Neuronal stem cell (in vitro differentiated cells): ENCODE data around the gene THOC7.

ENCODE experiments used
- DNase-seq: peaks from one replicate; pipeline ENCODE4 v3.0.0-alpha.2; 2013; ENCODE audit warnings: low spot score
- H2AFZ ChIP-seq: one replicate; pipeline ENCODE4 v1.6.1; 2013; ENCODE audit warnings: mild to moderate bottlenecking, low read length, inconsistent platforms
- H2AK5ac ChIP-seq: 2 replicates; pipeline ENCODE4 v1.6.1; 2013; ENCODE audit warnings: low read depth, mild to moderate bottlenecking, inconsistent platforms, low read length, moderate library complexity, mixed read lengths
- H2BK120ac ChIP-seq: 2 replicates; pipeline ENCODE4 v1.6.1; 2013; ENCODE audit warnings: low read depth, mild to moderate bottlenecking, inconsistent platforms, low read length, moderate library complexity, mixed read lengths
- H2BK12ac ChIP-seq: one replicate; pipeline ENCODE4 v1.6.1; 2013; ENCODE audit warnings: low read length, inconsistent platforms
- H2BK15ac ChIP-seq: 2 replicates; pipeline ENCODE4 v1.6.1; 2013; ENCODE audit warnings: mild to moderate bottlenecking, low read length, inconsistent platforms, mixed read lengths
- H2BK5ac ChIP-seq: one replicate; pipeline ENCODE4 v1.6.1; 2013; ENCODE audit warnings: inconsistent platforms, mild to moderate bottlenecking, low read length, moderate library complexity
- H3K14ac ChIP-seq: one replicate; pipeline ENCODE4 v1.6.1; 2013; ENCODE audit warnings: low read length, inconsistent platforms
- H3K18ac ChIP-seq: 2 replicates; pipeline ENCODE4 v1.6.1; 2013; ENCODE audit warnings: low read length, inconsistent platforms
- H3K23ac ChIP-seq: 2 replicates; pipeline ENCODE4 v1.6.1; 2013; ENCODE audit warnings: low read depth, mild to moderate bottlenecking, mixed read lengths, low read length, inconsistent platforms; ENCODE audit not compliant: poor library complexity
- H3K27ac ChIP-seq: replicated peaks from 3 replicates; pipeline ENCODE4 v1.5.1; 2013; ENCODE audit warnings: low read length, inconsistent platforms
- H3K27me3 ChIP-seq, 3 experiments: 2 replicates each; pipeline ENCODE4 v1.6.1; 2013; ENCODE audit warnings: low read length in 3 of 3, mild to moderate bottlenecking in 2 of 3, inconsistent platforms in 1 of 3, low read depth in 1 of 3, mixed read lengths in 1 of 3, moderate library complexity in 1 of 3; ENCODE audit not compliant: control insufficient read depth in 3 of 3, insufficient read depth in 3 of 3
- H3K36me3 ChIP-seq, 2 donors: replicated peaks in 1 of 2; 2 replicates each; pipeline ENCODE4 v1.6.1; 2013; ENCODE audit warnings: low read length in 2 of 2; ENCODE audit not compliant: control insufficient read depth in 2 of 2, insufficient read depth in 2 of 2
- H3K4ac ChIP-seq: 2 replicates; pipeline ENCODE4 v1.6.1; 2013; ENCODE audit warnings: inconsistent platforms, mild to moderate bottlenecking, low read length, moderate library complexity
- H3K4me1 ChIP-seq, 2 donors: 1 replicate in 1 of 2; 2 replicates in 1 of 2; pipeline ENCODE4 v1.6.1; 2013; ENCODE audit warnings: low read length in 2 of 2, low read depth in 1 of 2; ENCODE audit not compliant: control insufficient read depth in 2 of 2, insufficient read depth in 1 of 2
- H3K4me2 ChIP-seq: one replicate; pipeline ENCODE4 v1.6.1; 2013; ENCODE audit warnings: mild to moderate bottlenecking, low read length, inconsistent platforms; ENCODE audit not compliant: insufficient read depth, poor library complexity, severe bottlenecking
- H3K4me3 ChIP-seq, 2 donors: 2 replicates each; pipeline ENCODE4 v1.5.1; 2013; ENCODE audit warnings: low read length in 2 of 2, mild to moderate bottlenecking in 2 of 2, inconsistent platforms in 1 of 2, moderate library complexity in 1 of 2
- H3K79me1 ChIP-seq: one replicate; pipeline ENCODE4 v1.6.1; 2013; ENCODE audit warnings: low read depth, mild to moderate bottlenecking, inconsistent platforms, low read length, moderate library complexity
- H3K9ac ChIP-seq: one replicate; pipeline ENCODE4 v1.6.1; 2013; ENCODE audit warnings: mild to moderate bottlenecking, low read depth, low read length, inconsistent platforms; ENCODE audit not compliant: poor library complexity
- H3K9me3 ChIP-seq, 2 donors: replicated peaks in 1 of 2; 2 replicates each; pipeline versions ENCODE3 to v1.6.1; 2013; ENCODE audit warnings: low read length in 2 of 2, mild to moderate bottlenecking in 2 of 2, inconsistent platforms in 1 of 2, low read depth in 1 of 2, mixed read lengths in 1 of 2, moderate library complexity in 1 of 2; ENCODE audit not compliant: control insufficient read depth in 2 of 2, insufficient read depth in 1 of 2
- H4K8ac ChIP-seq: one replicate; pipeline ENCODE4 v1.6.1; 2013; ENCODE audit warnings: low read depth, mild to moderate bottlenecking, inconsistent platforms, low read length, moderate library complexity
- H4K91ac ChIP-seq: one replicate; pipeline ENCODE4 v1.6.1; 2013; ENCODE audit warnings: low read length, low read depth, mild to moderate bottlenecking, inconsistent platforms; ENCODE audit not compliant: poor library complexity
- WGBS, 2 donors: extraction: QIAGEN DNeasy Blood & Tissue Kit; methylation state at CpG; one replicate each; pipeline ENCODE4 v1.1.7; 2013; ENCODE audit warnings: missing lambda C conversion rate in 2 of 2, mixed read lengths in 1 of 2; ENCODE audit not compliant: insufficient read length in 2 of 2, insufficient replicate concordance in 1 of 2; ENCODE audit errors: extremely low coverage in 2 of 2; 5-methylcytosine and 5-hydroxymethylcytosine counted together

Gene THOC7

DNA sequence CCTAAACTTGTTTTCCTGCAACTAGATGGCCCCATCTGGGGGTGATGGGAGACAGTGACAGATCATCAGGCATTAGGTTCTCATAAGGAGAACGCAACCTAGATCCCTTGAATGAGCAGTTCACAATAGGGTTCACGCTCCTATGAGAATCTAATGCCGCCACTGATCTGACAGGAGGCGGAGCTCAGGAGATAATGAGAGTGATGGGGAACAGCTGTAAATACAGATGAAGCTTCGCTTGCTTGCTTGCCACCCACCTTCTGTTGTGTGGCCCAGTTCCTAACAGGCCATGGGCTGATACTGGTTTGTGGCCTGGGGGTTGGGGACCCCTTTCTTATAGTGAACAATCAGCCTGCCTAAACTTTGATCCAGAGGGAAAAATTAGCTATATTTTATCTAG, 59.7 kb downstream of the THOC7 start:
- Histone ChIP-seq H3K4ac (no peak overlapping the region), H3K23ac (no peak overlapping the region), H3K9me3 (no peaks in the 10 kb centered on the region), H3K14ac (no peak overlapping the region), H2BK12ac (no peak overlapping the region), H3K27me3 (no peaks in the 10 kb centered on the region), H2BK15ac (no peak overlapping the region), H2AFZ (no peak overlapping the region), H3K27ac (no peak overlapping the region), H3K4me1 (peaks cover 0 to 4% of the 10 kb centered on the region in 2 donors), H3K36me3 (no peaks in the 10 kb centered on the region), H3K18ac (no peak overlapping the region), H2BK5ac (no peak overlapping the region), H4K91ac (no peak overlapping the region), H3K4me3 (no peak overlapping the region), H3K79me1 (no peaks in the 10 kb centered on the region), H2AK5ac (no peak overlapping the region), H2BK120ac (no peak overlapping the region), H3K9ac (peak overlapping the region; percentile 10), H4K8ac (no peak overlapping the region), H3K4me2 (no peak overlapping the region)
- no CpG with 5 or more reads among the region's 5 CpGs for WGBS, 2 donors
- no peak for DNase-seq

DNA sequence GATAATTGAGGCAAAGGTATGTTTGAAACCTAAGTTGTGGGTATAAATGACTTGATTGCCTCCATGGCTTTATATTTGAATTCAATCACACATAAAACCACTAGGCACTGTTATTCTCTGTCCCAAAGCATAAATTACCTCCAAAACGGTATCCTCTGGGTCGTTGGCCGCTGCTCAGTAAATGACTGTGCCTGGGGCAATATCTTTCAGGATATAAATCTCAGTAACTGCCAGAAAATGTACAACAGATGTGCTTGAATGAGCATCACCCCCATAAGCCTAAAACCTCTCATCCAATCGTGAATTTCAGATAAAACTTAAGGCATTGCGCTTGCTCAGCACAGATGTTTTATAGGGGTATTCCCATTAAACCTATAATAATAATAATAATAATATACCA, 63.5 kb downstream of the THOC7 start:
- Histone ChIP-seq H3K27ac (no peak overlapping the region), H3K4me3 (no peak overlapping the region), H2BK5ac (no peak overlapping the region), H3K4me1 (no peaks in the 10 kb centered on the region), H2AK5ac (no peak overlapping the region), H3K4ac (no peak overlapping the region), H2BK120ac (no peak overlapping the region), H3K27me3 (no peaks in the 10 kb centered on the region), H3K23ac (no peak overlapping the region), H3K4me2 (no peak overlapping the region), H4K91ac (no peak overlapping the region), H2BK12ac (no peak overlapping the region), H3K79me1 (no peaks in the 10 kb centered on the region), H4K8ac (no peak overlapping the region), H3K36me3 (no peaks in the 10 kb centered on the region), H2AFZ (no peak overlapping the region), H3K9ac (no peak overlapping the region), H3K18ac (no peak overlapping the region), H3K9me3 (no peaks in the 10 kb centered on the region), H3K14ac (no peak overlapping the region), H2BK15ac (no peak overlapping the region)
- no peak for DNase-seq
- no CpG with 5 or more reads among the region's 5 CpGs for WGBS, 2 donors

DNA sequence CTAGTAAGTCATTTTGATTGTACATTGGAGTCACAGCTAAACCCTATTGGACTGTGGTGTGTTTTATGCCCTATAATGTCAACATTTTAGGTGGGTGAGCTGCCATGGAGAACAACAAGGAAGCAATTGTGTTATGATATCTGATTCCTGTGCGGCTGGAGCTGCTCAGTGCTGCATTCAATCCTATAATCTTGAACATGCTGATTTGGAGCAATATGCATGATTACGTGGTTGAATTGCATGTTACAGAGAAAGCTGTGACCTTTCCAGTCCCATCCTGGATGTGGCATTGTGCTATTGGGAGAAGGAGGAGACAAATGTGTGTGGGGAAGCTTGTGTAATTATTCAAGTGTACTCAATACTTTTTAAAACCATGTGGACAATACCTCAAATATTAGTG, 64.7 kb downstream of the THOC7 start:
- no peak overlapping the region for H2BK5ac ChIP-seq
- H3K9ac ChIP-seq: no peak overlapping the region
- no peak overlapping the region for H2AK5ac ChIP-seq
- H3K4ac ChIP-seq: no peak overlapping the region
- H2BK120ac ChIP-seq: no peak overlapping the region
- no peak overlapping the region for H3K14ac ChIP-seq
- H3K36me3 ChIP-seq: no peaks in the 10 kb centered on the region
- no peak overlapping the region for H4K91ac ChIP-seq
- no peak overlapping the region for H3K4me3 ChIP-seq
- H3K9me3 ChIP-seq: no peaks in the 10 kb centered on the region
- no peak overlapping the region for H2BK15ac ChIP-seq
- no peak overlapping the region for H2BK12ac ChIP-seq
- H3K27ac ChIP-seq: no peak overlapping the region
- H3K4me2 ChIP-seq: no peak overlapping the region
- no peaks in the 10 kb centered on the region for H3K27me3 ChIP-seq
- no peaks in the 10 kb centered on the region for H3K4me1 ChIP-seq
- no CpG with 5 or more reads among the region's 2 CpGs for WGBS, 2 donors
- no peak overlapping the region for H3K23ac ChIP-seq
- no peak overlapping the region for H4K8ac ChIP-seq
- no peak for DNase-seq
- H2AFZ ChIP-seq: no peak overlapping the region
- no peak overlapping the region for H3K18ac ChIP-seq
- H3K79me1 ChIP-seq: no peaks in the 10 kb centered on the region

DNA sequence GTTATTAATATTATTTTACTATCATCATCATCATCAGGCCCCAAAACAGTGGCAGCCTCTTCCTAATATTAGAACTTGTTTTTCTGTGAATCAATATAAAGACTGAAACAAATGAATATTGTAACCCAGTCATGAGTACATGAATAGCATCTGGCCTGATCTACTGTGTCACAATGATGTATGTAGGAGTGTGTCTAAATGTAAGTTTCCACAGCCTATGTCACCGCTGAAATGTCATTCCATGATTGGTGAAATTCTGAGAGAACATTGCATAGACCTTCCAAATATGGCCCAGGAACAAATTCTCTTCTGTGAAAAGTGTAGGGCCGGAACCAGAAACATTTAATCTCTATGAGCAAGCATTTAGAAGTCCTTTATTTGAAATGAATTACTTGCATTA, 65.1 kb downstream of the THOC7 start:
- H2AK5ac ChIP-seq: no peak overlapping the region
- H3K4me2 ChIP-seq: no peak overlapping the region
- no peak overlapping the region for H2BK15ac ChIP-seq
- H4K8ac ChIP-seq: no peak overlapping the region
- no peaks in the 10 kb centered on the region for H3K9me3 ChIP-seq
- no peak overlapping the region for H3K4me3 ChIP-seq
- DNase-seq: no peak
- H3K14ac ChIP-seq: no peak overlapping the region
- no peak overlapping the region for H3K23ac ChIP-seq
- H2BK12ac ChIP-seq: no peak overlapping the region
- H2BK5ac ChIP-seq: no peak overlapping the region
- no peak overlapping the region for H3K18ac ChIP-seq
- H3K4ac ChIP-seq: no peak overlapping the region
- H3K9ac ChIP-seq: no peak overlapping the region
- no peaks in the 10 kb centered on the region for H3K27me3 ChIP-seq
- no peak overlapping the region for H3K27ac ChIP-seq
- WGBS, 2 donors: no CpG with 5 or more reads among the region's 2 CpGs
- H2AFZ ChIP-seq: no peak overlapping the region
- H4K91ac ChIP-seq: no peak overlapping the region
- no peaks in the 10 kb centered on the region for H3K36me3 ChIP-seq
- H3K79me1 ChIP-seq: no peaks in the 10 kb centered on the region
- no peak overlapping the region for H2BK120ac ChIP-seq
- no peaks in the 10 kb centered on the region for H3K4me1 ChIP-seq
